IMR-90 (cell line): Measurements from ENCODE around the gene BTBD6. TPM values are rescaled to one million over a fixed set of nuclear protein-coding genes. Genes with fewer than 3 reads are reported as not detected.

ENCODE experiments used
- ATAC-seq: fragments of 200-7000 bp; cut with Tn5 transposase; 2 replicates; pipeline ENCODE4 v1.9.1; 2020; ENCODE audit warnings: low read depth, mild to moderate bottlenecking, moderate library complexity
- BruUV-seq: library from RNA; stranded (reverse); fragments of 400-500 nt; replicated peaks from 2 replicates; lab custom pipeline; 2021; lab: Mats Ljungman, UMichigan
- CTCF ChIA-PET: fragments of 300-600 bp; formaldehyde crosslinking; extraction: SDS; loops from one replicate; lab custom pipeline; 2021; ENCODE audit warnings: antibody characterized with exemption; lab: Yijun Ruan, JAX
- POLR2A ChIA-PET: fragments of 300-600 bp; sonication (Branson Sonifier 250); formaldehyde crosslinking; loops from one replicate; lab custom pipeline; 2022; ENCODE audit warnings: antibody characterized with exemption; ENCODE audit not compliant: unreplicated experiment; lab: Charles Lee
- DNase-seq: peaks from one replicate; pipeline ENCODE4 v3.0.0; 2013
- H2AFZ ChIP-seq: replicated peaks from 2 replicates; pipeline ENCODE3; 2013; ENCODE audit warnings: low read length, mild to moderate bottlenecking; ENCODE audit not compliant: poor library complexity
- H2AK5ac ChIP-seq: 2 replicates; pipeline ENCODE4 v1.6.1; 2013; ENCODE audit warnings: low read depth, low read length, inconsistent platforms
- H2AK9ac ChIP-seq: replicated peaks from 2 replicates; pipeline ENCODE3; 2013; ENCODE audit warnings: mild to moderate bottlenecking, low read depth, low read length, moderate library complexity; ENCODE audit not compliant: poor library complexity
- H2BK120ac ChIP-seq: 2 replicates; pipeline ENCODE4 v1.6.1; 2013; ENCODE audit warnings: low read depth, low read length, inconsistent platforms
- H2BK15ac ChIP-seq: 3 replicates; pipeline ENCODE4 v1.6.1; 2013; ENCODE audit warnings: low read depth, low read length, inconsistent platforms
- H2BK20ac ChIP-seq: 2 replicates; pipeline ENCODE4 v1.6.1; 2013; ENCODE audit warnings: low read depth, mild to moderate bottlenecking, inconsistent platforms, low read length, moderate library complexity
- H2BK5ac ChIP-seq: 2 replicates; pipeline ENCODE4 v1.6.1; 2013; ENCODE audit warnings: mild to moderate bottlenecking, low read depth, low read length, inconsistent platforms; ENCODE audit not compliant: poor library complexity, severe bottlenecking
- H3K14ac ChIP-seq: replicated peaks from 2 replicates; pipeline ENCODE4 v1.6.1; 2013; ENCODE audit warnings: low read depth, low read length, inconsistent platforms
- H3K18ac ChIP-seq: 2 replicates; pipeline ENCODE4 v1.6.1; 2013; ENCODE audit warnings: low read depth, low read length, control low read depth
- H3K23ac ChIP-seq: 2 replicates; pipeline ENCODE4 v1.6.1; 2013; ENCODE audit warnings: low read depth, low read length, inconsistent platforms
- H3K27ac ChIP-seq: 2 replicates; pipeline ENCODE4 v1.5.1; 2013; ENCODE audit warnings: mild to moderate bottlenecking, control low read depth, low read length; ENCODE audit not compliant: insufficient read depth
- H3K27me3 ChIP-seq: 2 replicates; pipeline ENCODE4 v1.6.1; 2013; ENCODE audit warnings: low read length; ENCODE audit not compliant: control insufficient read depth, insufficient read depth
- H3K36me3 ChIP-seq: 2 replicates; pipeline ENCODE4 v1.6.1; 2013; ENCODE audit warnings: low read length, mixed read lengths; ENCODE audit not compliant: control insufficient read depth, insufficient read depth
- H3K4ac ChIP-seq: 2 replicates; pipeline ENCODE4 v1.6.1; 2013; ENCODE audit warnings: low read depth, low read length, inconsistent platforms
- H3K4me1 ChIP-seq: 2 replicates; pipeline ENCODE4 v1.6.1; 2013; ENCODE audit warnings: low read length, mixed read lengths; ENCODE audit not compliant: control insufficient read depth, insufficient read depth
- H3K4me2 ChIP-seq: 2 replicates; pipeline ENCODE4 v1.6.1; 2013; ENCODE audit warnings: low read depth, mild to moderate bottlenecking, control low read depth, low read length, moderate library complexity
- H3K4me3 ChIP-seq: 2 replicates; pipeline ENCODE4 v1.5.1; 2013; ENCODE audit warnings: low read depth, mild to moderate bottlenecking, control low read depth, low read length, moderate library complexity; ENCODE audit not compliant: insufficient read depth
- H3K56ac ChIP-seq: 2 replicates; pipeline ENCODE4 v1.6.1; 2013; ENCODE audit warnings: low read length, inconsistent platforms; ENCODE audit not compliant: insufficient read depth; ENCODE audit errors: extremely low read depth
- H3K79me1 ChIP-seq, 2 experiments: 2 replicates each; pipeline ENCODE4 v1.6.1; 2013; ENCODE audit warnings: low read length in 2 of 2, inconsistent platforms in 1 of 2, low read depth in 1 of 2
- H3K9ac ChIP-seq: 2 replicates; pipeline ENCODE4 v1.6.1; 2013; ENCODE audit warnings: low read depth, low read length, control low read depth
- H3K9me1 ChIP-seq: 2 replicates; pipeline ENCODE4 v1.6.1; 2013; ENCODE audit warnings: low read length, inconsistent platforms; ENCODE audit not compliant: insufficient read depth
- H3K9me3 ChIP-seq: 2 replicates; pipeline ENCODE4 v1.6.1; 2013; ENCODE audit warnings: low read length; ENCODE audit not compliant: control insufficient read depth, insufficient read depth
- H4K20me1 ChIP-seq: 2 replicates; pipeline ENCODE4 v1.6.1; 2013; ENCODE audit warnings: low read length, inconsistent platforms; ENCODE audit not compliant: insufficient read depth
- H4K5ac ChIP-seq: 2 replicates; pipeline ENCODE4 v1.6.1; 2013; ENCODE audit warnings: mild to moderate bottlenecking, low read depth, low read length, control low read depth
- H4K8ac ChIP-seq, 2 experiments: 2 replicates each; pipeline ENCODE4 v1.6.1; 2013; ENCODE audit warnings: low read depth in 2 of 2, low read length in 2 of 2, control low read depth in 1 of 2, inconsistent platforms in 1 of 2
- H4K91ac ChIP-seq: 2 replicates; pipeline ENCODE4 v1.6.1; 2013; ENCODE audit warnings: low read depth, low read length, inconsistent platforms; ENCODE audit not compliant: insufficient read depth
- BHLHE40 ChIP-seq: fragments of 150-350 bp; IDR thresholded peaks from 2 replicates; pipeline ENCODE4 v1.6.1; 2016; ENCODE audit warnings: mild to moderate bottlenecking, low read depth, low read length
- CHD1 ChIP-seq: IDR thresholded peaks from 2 replicates; pipeline ENCODE4 v1.6.1; 2012; ENCODE audit warnings: low read depth, low read length, improper control_type of control experiment
- FOS ChIP-seq: fragments of 150-350 bp; IDR thresholded peaks from 2 replicates; pipeline ENCODE4 v1.6.1; 2016; ENCODE audit warnings: low read depth, low read length
- MAFK ChIP-seq: IDR thresholded peaks from 2 replicates; pipeline ENCODE4 v1.6.1; 2012; ENCODE audit warnings: low read depth, low read length, improper control_type of control experiment
- MAZ ChIP-seq: IDR thresholded peaks from 2 replicates; pipeline ENCODE4 v1.6.1; 2012; ENCODE audit warnings: low read depth, mild to moderate bottlenecking, low read length, improper control_type of control experiment, moderate library complexity, borderline replicate concordance
- MXI1 ChIP-seq: IDR thresholded peaks from 2 replicates; pipeline ENCODE4 v1.6.1; 2012; ENCODE audit warnings: low read depth, mild to moderate bottlenecking, low read length, moderate library complexity, borderline replicate concordance
- NFE2L2 ChIP-seq: fragments of 150-350 bp; IDR thresholded peaks from 2 replicates; pipeline ENCODE4 v1.6.1; 2016; ENCODE audit warnings: low read depth, mild to moderate bottlenecking, low read length
- POLR2A ChIP-seq: IDR thresholded peaks from 2 replicates; pipeline ENCODE4 v1.6.1; 2012; ENCODE audit warnings: mild to moderate bottlenecking, low read depth, low read length
- RCOR1 ChIP-seq: IDR thresholded peaks from 2 replicates; pipeline ENCODE4 v1.6.1; 2012; ENCODE audit warnings: mild to moderate bottlenecking, low read length, improper control_type of control experiment; ENCODE audit not compliant: insufficient replicate concordance
- WGBS, 2 experiments: methylation state at CpG; one replicate each; pipeline versions ENCODE4 v1.1.5 to v1.1.7; 2013; ENCODE audit warnings: missing lambda C conversion rate in 2 of 2; ENCODE audit not compliant: insufficient read length in 1 of 2; ENCODE audit errors: extremely low coverage in 2 of 2; 5-methylcytosine and 5-hydroxymethylcytosine counted together
- dilution Hi-C: fragments of 300-500 bp; cut with HindIII; formaldehyde crosslinking; loops from one replicate; pipeline ENCODE4 v1.14.3; 2018; ENCODE audit warnings: low sequenced_read_pairs; ENCODE audit not compliant: unreplicated experiment
- in situ Hi-C: fragments of 300-500 bp; cut with MboI; formaldehyde crosslinking; loops from 3 replicates; pipeline ENCODE4 v1.14.3; 2019; ENCODE audit warnings: low sequenced_read_pairs, inconsistent platforms, mixed read lengths
- intact Hi-C: fragments of 100-400 bp; cut with micrococcal nuclease; formaldehyde crosslinking; loops from 2 replicates; pipeline ENCODE4 v1.10.0; 2022
- polyA plus RNA-seq, 3 experiments: library from polyadenylated mRNA; depleted of rRNA; stranded (reverse); fragments of >200 nt; gene quantifications; 2 replicates each; pipeline ENCODE4 v1.2.3, GENCODE V29; 2012; ENCODE audit warnings: low replicate concordance in 1 of 3
- total RNA-seq: library from RNA; depleted of rRNA; stranded (reverse); fragments of >200 nt; gene quantifications from 2 replicates; pipeline ENCODE4 v1.2.3, GENCODE V29; 2012
- TF ChIP-seq, protein P1 (sequence below): fragments of 150-350 bp; IDR thresholded peaks from 2 replicates; pipeline ENCODE4 v1.6.1; 2016; ENCODE audit warnings: low read depth, mild to moderate bottlenecking, low read length, moderate library complexity, borderline replicate concordance
- TF ChIP-seq, protein P2 (sequence below): conservative IDR thresholded peaks from 2 replicates; pipeline ENCODE4 v1.5.1; 2012; ENCODE audit warnings: mild to moderate bottlenecking, low read depth, low read length, improper control_type of control experiment
- TF ChIP-seq, protein P3 (sequence below): fragments of 150-350 bp; IDR thresholded peaks from 2 replicates; pipeline ENCODE4 v1.6.1; 2017; ENCODE audit warnings: mild to moderate bottlenecking, antibody characterized with exemption, low read length, low read depth

The BTBD6 gene
- total and polyA plus RNA-seq, 2 of the 4 experiments (the other 2 are of a cell fraction): 33.9 to 43.9 TPM

DNA sequence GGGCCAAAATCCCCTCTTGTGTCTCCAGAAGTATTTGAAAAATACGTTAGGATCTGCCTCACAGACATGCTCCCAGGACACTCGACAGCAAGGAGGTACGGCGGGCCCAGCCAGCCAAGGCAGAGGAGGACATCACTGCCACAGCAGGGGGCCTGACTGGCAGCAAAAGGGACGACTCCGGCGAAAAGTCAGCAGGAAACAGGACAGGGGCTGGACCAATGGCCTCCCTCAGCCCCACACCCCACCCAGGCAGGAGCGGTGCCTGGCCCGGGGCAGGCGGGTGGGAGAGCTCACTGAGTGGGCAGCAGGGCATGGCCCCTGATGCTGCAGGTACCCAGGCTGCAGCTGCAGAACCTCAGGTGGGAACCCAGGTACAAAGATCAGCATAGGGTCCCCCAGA is 34.7 kb downstream of the BTBD6 start:
- POLR2A ChIA-PET: no interaction called here
- CTCF ChIA-PET: no interaction called here
- Histone ChIP-seq H3K23ac (no peak overlapping the region), H3K79me1 (peaks cover 19 to 56% of the 10 kb centered on the region in 2 experiments), H2BK20ac (no peak overlapping the region), H2BK15ac (no peak overlapping the region), H2AK9ac (no peak overlapping the region), H4K20me1 (peaks cover 52% of the 10 kb centered on the region), H4K8ac (no peak overlapping the region), H3K36me3 (peaks cover 10% of the 10 kb centered on the region), H3K4me2 (no peak overlapping the region), H3K27me3 (no peaks in the 10 kb centered on the region), H2AK5ac (no peak overlapping the region), H2BK120ac (no peak overlapping the region), H2BK5ac (no peak overlapping the region), H3K9me3 (no peaks in the 10 kb centered on the region), H3K9ac (no peak overlapping the region), H2AFZ (no peak overlapping the region), H3K18ac (no peak overlapping the region), H4K5ac (no peak overlapping the region), H3K4me3 (no peak overlapping the region), H3K9me1 (0 out of 2 replicates have a peak, but pooled peaks cover 3% of the 10 kb centered on the region), H3K4ac (no peak overlapping the region), H3K56ac (no peak overlapping the region), H3K27ac (no peak overlapping the region), H4K91ac (no peak overlapping the region), H3K4me1 (no peaks in the 10 kb centered on the region; the same call in 1 of the 2 replicates), H3K14ac (no peak overlapping the region)
- in situ Hi-C loops: loop anchor here (5.0 kb wide), 1 partner anchor 81 kb away; no protein-coding TSS in a partner anchor
- BruUV-seq: no TSS peak
- DNase-seq: no peak
- TF ChIP-seq MXI1 (no peak), FOS (no peak), POLR2A (no peak), BHLHE40 (no peak), RCOR1 (no peak), MAFK (no peak), CHD1 (no peak), MAZ (no peak), NFE2L2 (no peak)
- TF ChIP-seq, protein P1, sequence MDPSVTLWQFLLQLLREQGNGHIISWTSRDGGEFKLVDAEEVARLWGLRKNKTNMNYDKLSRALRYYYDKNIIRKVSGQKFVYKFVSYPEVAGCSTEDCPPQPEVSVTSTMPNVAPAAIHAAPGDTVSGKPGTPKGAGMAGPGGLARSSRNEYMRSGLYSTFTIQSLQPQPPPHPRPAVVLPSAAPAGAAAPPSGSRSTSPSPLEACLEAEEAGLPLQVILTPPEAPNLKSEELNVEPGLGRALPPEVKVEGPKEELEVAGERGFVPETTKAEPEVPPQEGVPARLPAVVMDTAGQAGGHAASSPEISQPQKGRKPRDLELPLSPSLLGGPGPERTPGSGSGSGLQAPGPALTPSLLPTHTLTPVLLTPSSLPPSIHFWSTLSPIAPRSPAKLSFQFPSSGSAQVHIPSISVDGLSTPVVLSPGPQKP: no peak
- TF ChIP-seq, protein P2, sequence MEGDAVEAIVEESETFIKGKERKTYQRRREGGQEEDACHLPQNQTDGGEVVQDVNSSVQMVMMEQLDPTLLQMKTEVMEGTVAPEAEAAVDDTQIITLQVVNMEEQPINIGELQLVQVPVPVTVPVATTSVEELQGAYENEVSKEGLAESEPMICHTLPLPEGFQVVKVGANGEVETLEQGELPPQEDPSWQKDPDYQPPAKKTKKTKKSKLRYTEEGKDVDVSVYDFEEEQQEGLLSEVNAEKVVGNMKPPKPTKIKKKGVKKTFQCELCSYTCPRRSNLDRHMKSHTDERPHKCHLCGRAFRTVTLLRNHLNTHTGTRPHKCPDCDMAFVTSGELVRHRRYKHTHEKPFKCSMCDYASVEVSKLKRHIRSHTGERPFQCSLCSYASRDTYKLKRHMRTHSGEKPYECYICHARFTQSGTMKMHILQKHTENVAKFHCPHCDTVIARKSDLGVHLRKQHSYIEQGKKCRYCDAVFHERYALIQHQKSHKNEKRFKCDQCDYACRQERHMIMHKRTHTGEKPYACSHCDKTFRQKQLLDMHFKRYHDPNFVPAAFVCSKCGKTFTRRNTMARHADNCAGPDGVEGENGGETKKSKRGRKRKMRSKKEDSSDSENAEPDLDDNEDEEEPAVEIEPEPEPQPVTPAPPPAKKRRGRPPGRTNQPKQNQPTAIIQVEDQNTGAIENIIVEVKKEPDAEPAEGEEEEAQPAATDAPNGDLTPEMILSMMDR: no peak
- TF ChIP-seq, protein P3, sequence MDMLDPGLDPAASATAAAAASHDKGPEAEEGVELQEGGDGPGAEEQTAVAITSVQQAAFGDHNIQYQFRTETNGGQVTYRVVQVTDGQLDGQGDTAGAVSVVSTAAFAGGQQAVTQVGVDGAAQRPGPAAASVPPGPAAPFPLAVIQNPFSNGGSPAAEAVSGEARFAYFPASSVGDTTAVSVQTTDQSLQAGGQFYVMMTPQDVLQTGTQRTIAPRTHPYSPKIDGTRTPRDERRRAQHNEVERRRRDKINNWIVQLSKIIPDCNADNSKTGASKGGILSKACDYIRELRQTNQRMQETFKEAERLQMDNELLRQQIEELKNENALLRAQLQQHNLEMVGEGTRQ: no peak
- intact Hi-C loops: loop anchor here (5.0 kb wide), 1 partner anchor 69 kb away; no protein-coding TSS in a partner anchor
- 86% methylated on average over 1 of the region's 10 CpGs; no CpG with 5 or more reads in 1 of the 2 experiments for WGBS, 2 experiments
- dilution Hi-C loops: no loop called here
- ATAC-seq: no peak
